Measurements from ENCODE around the gene TNNI3K.

DNA sequence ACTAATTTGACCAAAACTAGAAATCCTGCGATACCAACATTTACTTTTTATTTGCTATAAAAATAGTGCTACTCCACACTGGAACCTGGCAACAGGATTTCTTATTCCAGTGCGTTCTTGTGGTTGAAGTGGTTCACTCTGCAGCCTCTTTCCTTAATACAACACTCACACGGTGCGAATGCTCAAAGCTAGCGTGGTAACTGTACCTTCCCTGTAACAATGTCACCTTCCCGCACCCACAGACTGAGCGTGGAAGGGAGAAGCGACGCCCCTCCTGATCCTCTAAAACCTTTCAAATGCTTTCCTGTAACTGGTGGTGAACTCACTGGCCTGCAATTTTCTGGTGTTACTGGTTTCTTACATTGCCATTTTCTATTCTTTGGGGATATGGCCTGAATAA lies 145.1 kb downstream of the TNNI3K start:
- no peak for TF ChIP-seq EGR1 (IDR thresholded peaks at IDR 0.05; ENCODE audit: borderline replicate concordance, low read depth, low read length)
- TF ChIP-seq SP2 (IDR thresholded peaks at IDR 0.05; ENCODE audit: low read length): no peak
- no peak for TF ChIP-seq EP300 (IDR thresholded peaks at IDR 0.05; ENCODE audit: borderline replicate concordance in 1 of 2, low read depth in 2 of 2, low read length in 2 of 2)
- no peak for TF ChIP-seq ZNF274 (IDR thresholded peaks at IDR 0.05; ENCODE audit: borderline replicate concordance, extremely low read depth, low read length)
- TF ChIP-seq, protein P1, sequence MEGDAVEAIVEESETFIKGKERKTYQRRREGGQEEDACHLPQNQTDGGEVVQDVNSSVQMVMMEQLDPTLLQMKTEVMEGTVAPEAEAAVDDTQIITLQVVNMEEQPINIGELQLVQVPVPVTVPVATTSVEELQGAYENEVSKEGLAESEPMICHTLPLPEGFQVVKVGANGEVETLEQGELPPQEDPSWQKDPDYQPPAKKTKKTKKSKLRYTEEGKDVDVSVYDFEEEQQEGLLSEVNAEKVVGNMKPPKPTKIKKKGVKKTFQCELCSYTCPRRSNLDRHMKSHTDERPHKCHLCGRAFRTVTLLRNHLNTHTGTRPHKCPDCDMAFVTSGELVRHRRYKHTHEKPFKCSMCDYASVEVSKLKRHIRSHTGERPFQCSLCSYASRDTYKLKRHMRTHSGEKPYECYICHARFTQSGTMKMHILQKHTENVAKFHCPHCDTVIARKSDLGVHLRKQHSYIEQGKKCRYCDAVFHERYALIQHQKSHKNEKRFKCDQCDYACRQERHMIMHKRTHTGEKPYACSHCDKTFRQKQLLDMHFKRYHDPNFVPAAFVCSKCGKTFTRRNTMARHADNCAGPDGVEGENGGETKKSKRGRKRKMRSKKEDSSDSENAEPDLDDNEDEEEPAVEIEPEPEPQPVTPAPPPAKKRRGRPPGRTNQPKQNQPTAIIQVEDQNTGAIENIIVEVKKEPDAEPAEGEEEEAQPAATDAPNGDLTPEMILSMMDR (IDR thresholded peaks at IDR 0.05; ENCODE audit: control extremely low read depth in 1 of 3, insufficient read depth in 1 of 3, low read depth in 1 of 3, low read length in 3 of 3): no peak
- no peak for TF ChIP-seq CTBP2 (IDR thresholded peaks at IDR 0.05; ENCODE audit: borderline replicate concordance, insufficient read depth, insufficient read length, low read length)

Data from H1 (cell line).